ENCODE results near the gene TCF25. TPM values are rescaled to one million over a fixed set of nuclear protein-coding genes. Genes with fewer than 3 reads are reported as not detected.

The TCF25 gene
- total RNA-seq, 2 donors from 2014 or later = 74.2 to 258 TPM

- no peak overlapping the region for H3K27ac ChIP-seq
- peaks cover 27 to 50% of the 10 kb centered on the region in 2 donors for H3K36me3 ChIP-seq (replicated peaks in 1 of 2; ENCODE audit: insufficient read depth in 1 of 2, low read depth in 2 of 2)
- 89 to 92% methylated on average over 12 to 28 of the region's 28 CpGs for WGBS, 2 donors
- no peak for DNase-seq
- H3K9me3 ChIP-seq = no peaks in the 10 kb centered on the region
- no peaks in the 10 kb centered on the region for H3K27me3 ChIP-seq
- no peak overlapping the region for H3K4me3 ChIP-seq
- intact Hi-C loops (cut with DNase I) = no loop called here
- ATAC-seq = no peak
- no peaks in the 10 kb centered on the region for H3K4me1 ChIP-seq
- TF ChIP-seq POLR2A (IDR thresholded peaks at IDR 0.05) (no peak), CTCF (IDR thresholded peaks at IDR 0.05) (no peak)
Measured at GRCh38 chr16:89883346-89884040, 10.1 kb downstream of the TCF25 start.

GRCh38 chr16:89884041-89884421 is 10.6 kb downstream of the TCF25 start:
- no peak for TF ChIP-seq CTCF (IDR thresholded peaks at IDR 0.05)
- TF ChIP-seq POLR2A (IDR thresholded peaks at IDR 0.05) = no peak
- no peaks in the 10 kb centered on the region for H3K27me3 ChIP-seq
- H3K36me3 ChIP-seq (replicated peaks in 1 of 2; ENCODE audit: insufficient read depth in 1 of 2, low read depth in 2 of 2) = peaks cover 27 to 46% of the 10 kb centered on the region in 2 donors
- DNase-seq = no peak
- no peaks in the 10 kb centered on the region for H3K9me3 ChIP-seq
- no peak overlapping the region for H3K27ac ChIP-seq
- no peak overlapping the region for H3K4me3 ChIP-seq
- H3K4me1 ChIP-seq = no peaks in the 10 kb centered on the region
- 95% methylated on average over 5 to 8 of the region's 8 CpGs for WGBS, 2 donors
- no peak for ATAC-seq
- intact Hi-C loops (cut with DNase I) = no loop called here

- Histone ChIP-seq H3K4me1 (no peaks in the 10 kb centered on the region), H3K9me3 (no peaks in the 10 kb centered on the region), H3K27me3 (no peaks in the 10 kb centered on the region), H3K27ac (no peak overlapping the region), H3K36me3 (replicated peaks in 1 of 2; ENCODE audit: insufficient read depth in 1 of 2, low read depth in 2 of 2) (peaks cover 32 to 52% of the 10 kb centered on the region in 2 donors), H3K4me3 (no peak overlapping the region)
- ATAC-seq (no peak), DNase-seq (no peak)
- intact Hi-C loops (cut with DNase I) = no loop called here
- TF ChIP-seq POLR2A (IDR thresholded peaks at IDR 0.05) (no peak), CTCF (IDR thresholded peaks at IDR 0.05) (no peak)
- WGBS, 2 donors = 94 to 96% methylated on average over 14 of the region's 14 CpGs
Measured at GRCh38 chr16:89887243-89887642, 13.9 kb downstream of the TCF25 start.

- intact Hi-C loops (cut with DNase I) = no loop called here
- Histone ChIP-seq H3K4me3 (no peak overlapping the region), H3K36me3 (replicated peaks in 1 of 2; ENCODE audit: insufficient read depth in 1 of 2, low read depth in 2 of 2) (peaks cover 20 to 46% of the 10 kb centered on the region in 2 donors), H3K27me3 (no peaks in the 10 kb centered on the region), H3K9me3 (no peaks in the 10 kb centered on the region), H3K27ac (no peak overlapping the region), H3K4me1 (no peaks in the 10 kb centered on the region)
- no peak for DNase-seq
- TF ChIP-seq CTCF (IDR thresholded peaks at IDR 0.05) (no peak), POLR2A (IDR thresholded peaks at IDR 0.05) (no peak)
- no peak for ATAC-seq
- WGBS, 2 donors = 89 to 95% methylated on average over 9 of the region's 9 CpGs
Measured at GRCh38 chr16:89890200-89890599, 16.8 kb downstream of the TCF25 start.

Data from body of pancreas (tissue), 4 donors.